GM10847 (cell line): ENCODE data around the gene ASRGL1.

Source experiments
- POLR2A ChIP-seq: IDR thresholded peaks from 2 replicates; pipeline ENCODE4 v1.6.1; 2011; ENCODE audit not compliant: insufficient read length; ENCODE audit errors: extremely low read depth

ASRGL1 gene

DNA sequence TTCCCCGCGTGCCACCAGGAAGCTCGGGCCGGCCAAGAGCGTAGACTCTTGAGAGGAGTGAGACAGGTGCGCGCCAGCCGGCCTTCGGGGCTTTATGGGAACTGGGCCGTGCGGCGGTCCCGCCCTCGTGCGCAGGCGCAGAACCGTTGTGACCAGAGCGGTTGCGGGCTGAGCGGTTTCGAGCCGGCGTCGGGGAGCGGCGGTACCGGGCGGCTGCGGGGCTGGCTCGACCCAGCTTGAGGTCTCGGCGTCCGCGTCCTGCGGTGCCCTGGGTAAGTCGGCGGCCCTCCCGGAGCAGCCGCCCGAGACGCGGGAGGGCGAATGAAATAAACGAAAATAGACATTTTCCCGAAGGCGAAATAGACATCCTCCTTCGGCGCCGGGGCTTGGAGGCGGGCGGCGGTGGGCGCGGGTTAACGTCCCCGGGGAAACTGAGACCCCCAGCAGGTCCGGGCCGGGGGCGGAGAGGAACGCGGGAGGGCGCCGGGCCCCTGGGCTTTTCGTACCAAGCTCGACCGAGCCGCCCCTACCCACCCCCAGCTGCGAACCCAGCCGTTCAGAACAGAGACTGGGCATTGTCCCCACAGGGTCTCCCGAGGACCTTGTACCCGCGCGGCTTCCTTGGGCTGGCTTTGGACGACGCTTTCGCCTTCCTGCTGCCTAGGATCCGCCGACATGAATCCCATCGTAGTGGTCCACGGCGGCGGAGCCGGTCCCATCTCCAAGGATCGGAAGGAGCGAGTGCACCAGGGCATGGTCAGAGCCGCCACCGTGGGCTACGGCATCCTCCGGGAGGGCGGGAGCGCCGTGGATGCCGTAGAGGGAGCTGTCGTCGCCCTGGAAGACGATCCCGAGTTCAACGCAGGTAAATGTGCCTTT is at the start of gene ASRGL1:
Gene ASRGL1, plus strand, starts transcription at position 146 of the 879 bp plus-strand sequence. Its CDS starts 530 bp downstream, at position 676.
- TF ChIP-seq POLR2A: no peak

DNA sequence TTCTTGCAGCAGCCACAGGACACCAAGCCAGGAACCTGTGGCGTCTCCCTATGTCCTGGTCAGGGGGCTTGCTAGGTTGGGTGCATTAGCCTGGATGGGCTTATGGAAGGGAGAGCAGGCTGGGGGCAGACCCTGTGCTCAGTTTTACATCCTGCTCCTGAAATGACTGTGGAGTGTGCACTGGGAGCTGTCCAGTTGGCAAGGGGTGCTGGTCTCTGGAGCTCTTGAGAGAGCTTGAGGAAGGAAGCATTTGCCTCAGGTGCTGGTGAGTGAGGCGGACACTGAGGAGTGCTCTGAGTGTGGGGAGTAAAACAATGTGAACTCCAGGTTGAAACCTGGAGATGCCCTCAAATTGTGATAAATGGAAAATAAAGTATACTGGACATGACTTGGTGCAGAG is 41.7 kb upstream of the ASRGL1 start:
- no peak for TF ChIP-seq POLR2A

DNA sequence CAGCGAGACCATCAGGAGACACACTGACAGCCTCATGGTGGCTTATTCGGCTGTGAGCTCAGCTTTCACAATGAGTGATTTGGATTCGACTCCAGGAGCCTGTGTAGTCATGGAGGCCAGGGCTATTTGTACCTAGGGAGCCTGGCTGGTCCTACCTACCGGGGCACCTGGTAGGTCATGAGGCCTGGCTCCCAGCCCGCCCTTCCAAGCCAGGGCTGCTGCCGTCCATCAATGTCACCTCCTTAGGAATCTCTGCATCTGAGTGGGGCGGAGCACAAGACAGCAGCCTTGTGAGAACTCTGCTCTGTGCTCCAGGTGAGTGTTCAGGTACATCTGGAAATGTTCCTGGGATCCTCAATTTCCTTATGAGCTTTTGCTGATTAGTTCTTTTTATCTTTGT is 38.3 kb upstream of the ASRGL1 start, which contains the start of gene SCGB1D4:
Gene SCGB1D4, minus strand, starts transcription at position 101 of the 400 bp plus-strand sequence. Its CDS starts 65 bp downstream, at position 36.
- no peak for TF ChIP-seq POLR2A

DNA sequence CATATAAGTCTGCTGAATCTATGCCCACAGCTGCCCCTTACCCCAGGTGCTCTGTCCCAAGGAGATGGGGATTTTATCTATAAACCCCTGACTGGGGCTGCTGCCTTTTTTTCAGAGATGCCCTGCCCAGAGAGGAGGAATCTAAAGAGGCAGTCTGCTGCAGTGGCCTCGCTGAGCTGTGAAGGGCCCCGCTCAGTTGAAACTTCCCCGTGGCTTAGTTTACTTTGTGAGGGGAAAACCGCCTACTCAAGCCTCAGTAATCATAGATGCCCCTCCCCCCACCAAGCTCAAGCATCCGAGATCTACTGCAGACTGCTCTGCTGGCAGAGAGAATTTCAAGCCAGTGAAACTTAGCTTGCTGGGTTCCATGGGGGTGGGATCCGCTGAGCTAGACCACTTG is 31.0 kb upstream of the ASRGL1 start:
- TF ChIP-seq POLR2A: no peak

DNA sequence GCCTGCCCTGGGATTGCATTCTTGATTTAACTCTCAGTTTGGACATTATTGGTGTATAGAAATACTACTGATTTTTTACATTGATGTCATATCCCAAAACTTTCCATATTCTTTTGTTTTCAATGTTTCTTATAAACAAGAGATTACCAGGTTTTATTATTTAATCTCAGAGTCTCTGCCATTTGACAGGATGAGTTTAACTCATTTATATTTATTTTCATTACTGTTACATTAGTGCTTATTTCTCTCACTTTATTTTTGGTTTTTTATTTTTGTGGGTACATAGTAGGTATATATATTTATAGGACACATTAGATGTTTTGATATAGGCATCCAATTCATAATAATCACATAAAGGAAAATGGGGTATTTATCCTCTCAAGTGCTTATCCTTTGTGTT is 29.3 kb upstream of the ASRGL1 start:
- no peak for TF ChIP-seq POLR2A

DNA sequence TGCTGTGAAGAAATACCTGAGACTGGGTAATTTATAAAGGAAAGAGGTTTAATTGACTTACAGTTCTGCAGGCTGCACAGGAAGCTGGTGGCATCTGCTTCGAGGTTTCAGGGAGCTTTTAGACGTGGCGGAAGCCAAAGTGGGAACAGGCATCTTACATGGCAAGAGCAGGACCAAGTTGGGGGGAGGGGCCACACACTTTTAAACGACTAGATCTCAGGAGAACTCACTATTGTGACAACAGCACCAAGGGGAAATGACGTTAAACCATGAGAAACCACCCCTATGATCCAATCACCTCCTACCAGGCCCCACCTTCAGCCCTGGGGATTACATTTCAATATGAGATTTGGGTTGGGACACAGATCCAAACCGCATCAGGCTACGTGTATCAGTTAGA is 27.3 kb upstream of the ASRGL1 start:
- TF ChIP-seq POLR2A: no peak

DNA sequence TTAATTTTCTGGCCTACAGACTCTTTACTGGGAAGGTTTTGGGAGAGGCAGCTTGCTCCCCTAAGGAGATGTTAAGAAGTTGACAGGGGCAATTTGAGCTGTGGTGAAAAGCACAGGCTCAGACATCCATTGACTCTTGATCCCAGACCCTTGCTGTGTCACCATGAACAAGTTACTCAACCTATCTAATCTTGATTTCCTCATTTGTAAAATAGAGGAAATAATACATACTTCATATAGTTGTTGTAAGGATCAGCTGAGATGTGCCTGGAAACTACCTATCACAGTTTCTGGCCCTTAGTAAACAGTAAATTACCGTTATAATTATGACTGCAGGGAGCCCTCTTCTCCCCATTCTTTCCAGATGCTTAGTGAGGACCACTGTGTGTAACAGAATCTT is 21.8 kb upstream of the ASRGL1 start:
- TF ChIP-seq POLR2A: no peak

DNA sequence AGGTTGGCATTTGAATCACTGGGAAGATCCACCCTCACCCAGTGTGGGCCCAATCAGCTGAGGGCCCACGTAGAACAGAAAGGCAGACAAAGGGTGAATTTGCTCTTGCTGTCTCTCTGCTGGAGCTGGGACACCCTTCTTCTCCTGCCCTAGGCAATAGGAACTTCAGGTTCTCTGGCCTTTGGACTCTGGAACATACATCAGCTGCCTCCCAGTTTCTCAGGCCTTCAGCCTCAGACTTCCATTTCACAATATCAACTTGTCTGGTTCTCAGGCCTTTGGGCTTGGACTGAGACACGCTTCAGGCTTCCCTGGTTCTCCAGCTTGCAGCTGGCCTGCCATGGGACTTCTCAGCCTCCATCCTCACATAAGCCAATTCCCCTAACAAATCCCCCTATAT is 14.7 kb upstream of the ASRGL1 start:
- TF ChIP-seq POLR2A: no peak

DNA sequence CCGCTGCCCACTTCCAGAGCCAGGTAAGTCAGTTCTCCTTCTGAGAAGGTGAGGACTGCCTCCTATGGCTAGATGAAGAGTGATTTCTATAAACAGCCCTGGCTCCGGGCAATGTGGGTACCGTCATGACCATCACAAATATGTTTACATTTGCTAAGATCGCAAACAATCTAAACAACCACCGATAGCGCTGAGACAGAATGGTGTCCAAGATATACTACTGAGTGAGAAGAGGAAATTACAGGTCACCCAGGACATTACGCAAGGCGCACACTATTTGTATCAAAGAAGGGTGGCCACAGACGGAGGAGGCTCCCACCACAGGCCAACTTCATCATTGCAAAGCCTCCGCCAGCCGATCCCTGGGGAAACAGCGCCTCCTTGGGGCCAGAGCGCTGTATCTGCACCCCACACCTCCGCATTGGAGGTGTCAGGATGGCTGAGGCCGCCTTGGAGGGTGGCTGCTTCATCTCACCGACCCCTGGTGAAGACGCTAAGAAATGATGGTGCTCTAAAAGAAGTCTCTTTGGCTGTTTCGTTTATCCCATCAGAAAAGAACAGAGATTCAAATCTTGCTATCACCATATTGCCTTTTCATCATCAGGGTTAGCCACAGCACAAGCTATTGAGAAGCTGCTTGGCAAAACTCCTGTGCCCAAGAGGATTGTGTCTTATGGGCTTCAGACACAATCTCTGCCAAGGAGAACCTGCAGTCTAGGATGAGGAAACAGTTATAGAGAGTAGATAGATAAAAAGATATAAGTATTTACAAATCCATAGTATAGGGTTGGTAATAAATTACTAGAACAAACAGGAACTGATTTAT is 12.3 kb upstream of the ASRGL1 start:
- no peak for TF ChIP-seq POLR2A

DNA sequence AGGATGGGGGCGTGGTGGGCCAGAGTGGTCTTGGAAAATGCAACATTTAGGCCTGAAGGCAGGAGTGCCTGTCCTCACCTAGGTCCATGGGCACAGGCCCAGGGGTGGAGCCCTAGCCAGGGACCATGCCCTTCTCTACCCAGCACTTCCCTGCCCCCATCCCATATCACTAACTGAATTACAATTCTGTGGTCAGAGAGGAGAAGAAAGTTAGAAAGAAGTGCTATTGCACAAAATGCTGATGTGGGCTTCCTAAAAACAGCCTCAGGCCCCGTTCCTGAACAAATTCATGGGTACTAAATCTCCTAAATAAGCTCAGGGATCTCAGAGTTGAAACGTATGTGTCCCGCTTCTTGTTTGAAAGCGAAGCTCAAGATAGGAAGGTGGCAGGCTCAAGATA is 3.5 kb upstream of the ASRGL1 start:
- no peak for TF ChIP-seq POLR2A

DNA sequence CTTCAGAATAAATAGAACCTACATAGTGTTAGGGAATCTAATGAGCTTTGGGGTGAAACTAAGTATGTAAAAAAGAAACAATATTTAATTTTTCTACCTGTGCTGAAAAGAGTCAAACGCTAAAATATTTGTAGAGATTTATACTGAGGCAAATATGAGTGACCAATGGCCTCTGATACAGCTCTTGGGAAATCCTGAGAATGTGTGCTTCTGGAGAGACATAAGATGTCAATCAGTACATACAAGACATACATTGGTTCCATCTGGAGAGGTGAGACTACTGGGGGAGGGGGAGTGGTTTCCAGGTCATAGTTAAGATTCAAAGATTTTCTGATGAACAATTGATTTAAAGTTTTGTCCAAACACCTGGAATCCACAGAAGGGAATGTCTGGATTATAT is 970 bp downstream of the ASRGL1 start:
- TF ChIP-seq POLR2A: no peak

DNA sequence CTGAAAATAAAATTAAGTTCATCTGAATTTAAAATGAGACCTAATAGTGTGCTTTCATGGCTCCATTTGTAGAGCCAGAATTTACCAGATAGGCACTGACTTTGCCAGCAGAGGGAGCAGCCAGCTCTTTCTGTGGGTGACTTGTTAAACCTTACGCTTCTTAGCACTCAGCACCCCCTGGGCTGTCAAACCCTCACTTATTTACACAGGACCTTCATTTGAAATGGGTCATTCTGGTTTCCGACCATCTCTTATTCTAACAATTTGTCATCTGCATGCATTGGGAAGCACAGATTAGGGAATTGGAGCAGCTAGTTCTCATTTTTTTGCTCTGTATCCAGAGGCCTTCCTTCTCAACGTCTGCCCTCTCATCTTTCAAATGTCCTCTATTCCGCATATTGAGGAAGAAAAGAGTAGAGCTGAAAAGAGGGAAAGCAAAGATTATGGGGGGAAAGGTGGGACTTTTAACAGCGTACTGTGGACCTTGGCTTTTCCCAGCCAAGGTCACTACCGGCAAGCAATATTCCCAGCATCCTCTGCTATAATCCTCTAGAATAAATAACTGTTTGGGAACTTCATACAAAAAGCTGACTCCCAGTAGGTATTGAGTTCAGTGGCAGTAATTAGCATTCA is 3.1 kb downstream of the ASRGL1 start:
- no peak for TF ChIP-seq POLR2A

DNA sequence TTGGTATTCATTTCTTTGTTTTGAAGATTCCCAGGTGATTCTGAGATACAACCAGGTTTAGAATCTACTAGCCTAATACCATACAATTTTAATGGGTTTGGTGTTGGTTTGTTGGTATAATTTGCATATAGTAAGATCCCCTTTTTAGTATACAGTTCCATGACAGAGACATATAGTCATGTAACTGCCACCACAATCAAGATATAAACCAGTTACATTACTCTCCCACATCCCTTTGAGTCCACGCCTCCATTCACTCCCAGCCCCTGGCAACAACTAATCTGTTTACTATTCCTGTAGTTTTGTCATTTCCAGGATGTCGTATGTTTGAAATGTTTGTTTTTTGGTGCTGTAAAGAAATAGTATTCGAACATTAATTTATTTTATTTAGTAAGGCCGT is 4.3 kb downstream of the ASRGL1 start:
- TF ChIP-seq POLR2A: no peak

DNA sequence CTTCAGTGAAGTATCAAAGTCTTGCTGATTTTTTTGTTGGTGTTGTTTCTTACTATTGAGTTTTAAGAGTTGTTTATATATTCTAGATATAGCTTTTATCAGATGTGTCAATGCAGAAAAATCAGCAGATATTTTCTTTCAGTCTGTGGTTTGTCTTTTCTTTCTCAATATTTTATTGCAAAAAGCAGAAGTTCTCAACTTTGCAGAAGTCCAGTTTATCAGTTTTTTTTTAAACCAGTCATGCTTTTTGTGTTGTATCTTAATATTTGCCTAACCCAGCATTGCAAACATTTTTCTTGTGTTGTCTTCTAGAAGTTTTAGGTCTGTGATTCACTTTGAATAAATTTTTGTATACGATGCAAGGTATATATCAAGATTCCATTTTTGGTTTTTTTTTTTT is 7.0 kb downstream of the ASRGL1 start:
- TF ChIP-seq POLR2A: no peak

DNA sequence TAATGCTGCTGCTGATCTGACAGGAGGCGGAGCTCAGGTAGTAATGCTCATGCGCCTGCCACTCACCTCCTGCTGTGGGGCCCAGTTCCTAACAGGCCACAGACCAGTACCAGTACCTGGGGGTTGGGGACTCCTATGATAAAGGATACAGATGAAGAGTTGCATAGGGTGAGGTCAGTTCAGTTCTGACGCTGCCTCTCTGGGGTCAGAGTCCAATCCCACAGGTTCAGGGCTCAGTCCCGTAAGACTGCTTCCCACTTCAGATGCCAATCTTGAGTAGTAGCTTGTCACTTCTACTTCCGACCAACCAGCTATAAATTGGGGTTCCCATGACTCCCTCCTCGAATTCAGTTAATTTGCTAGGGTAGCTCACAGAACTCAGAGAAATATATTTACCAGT is 8.6 kb downstream of the ASRGL1 start:
- no peak for TF ChIP-seq POLR2A

DNA sequence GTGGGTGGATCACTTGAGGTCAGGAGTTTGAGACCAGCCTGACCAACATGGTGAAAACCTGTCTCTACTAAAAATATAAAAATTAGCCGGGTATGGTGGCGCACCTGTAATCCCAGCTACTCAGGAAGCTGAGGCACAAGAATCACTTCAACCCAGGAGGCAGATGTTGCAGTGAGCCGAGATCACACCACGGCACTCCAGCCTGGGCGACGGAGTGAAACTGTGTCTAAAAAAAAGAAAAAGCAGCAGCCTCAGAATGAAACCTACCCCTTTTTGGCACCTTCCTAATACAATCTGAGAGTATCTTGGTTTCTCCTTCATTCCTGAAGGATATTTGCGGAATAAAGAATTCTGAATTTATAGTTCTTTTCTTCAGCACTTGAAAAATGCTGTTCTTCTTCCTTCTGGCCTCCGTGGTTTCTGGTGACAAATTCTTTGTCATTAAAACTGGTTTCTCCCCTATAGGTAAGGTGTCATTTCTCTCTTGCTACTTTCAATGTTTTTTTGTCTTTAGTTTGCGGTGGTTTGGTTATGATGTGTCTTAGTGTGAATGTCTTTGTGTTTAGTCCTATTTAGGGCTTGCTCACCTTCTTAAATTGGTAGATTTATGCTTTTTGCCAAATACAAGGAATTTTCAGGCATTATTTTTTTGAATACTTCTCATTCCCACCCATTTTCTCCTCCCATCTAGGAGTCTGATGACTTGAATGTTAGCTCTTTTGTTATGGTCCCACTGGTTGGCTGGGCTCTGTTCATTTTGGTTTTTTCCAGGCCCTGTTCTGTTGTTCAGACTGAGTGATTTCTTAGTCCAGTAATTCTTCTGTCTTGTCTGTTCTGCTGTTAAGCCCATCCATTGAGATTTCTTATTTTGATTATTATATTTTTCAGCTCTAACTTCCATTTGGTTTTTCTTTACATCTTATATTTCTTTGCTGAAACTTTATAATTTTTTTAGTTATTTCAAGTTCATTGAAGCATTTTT is 15.4 kb downstream of the ASRGL1 start:
- no peak for TF ChIP-seq POLR2A
